Subcutaneous adipose tissue (tissue), 4 donors: Measurements from ENCODE around the gene HINT3. TPM values are rescaled to one million over a fixed set of nuclear protein-coding genes. Genes with fewer than 3 reads are reported as not detected.

Source experiments
- CTCF ChIP-seq: fragments of 450-650 bp; IDR thresholded peaks from one replicate; pipeline ENCODE4 v1.5.1; 2016; ENCODE audit warnings: low read depth, mild to moderate bottlenecking, control low read depth, antibody characterized with exemption, moderate library complexity
- total RNA-seq, 4 donors: library from RNA; depleted of rRNA; stranded (reverse); fragments of >200 nt; gene quantifications; one replicate each; pipeline ENCODE4 v1.1.0, GENCODE V29; 2016

Gene HINT3
- 10 to 100 TPM; 14.2 to 25.8 (median 22.2) TPM for total RNA-seq

GRCh38 chr6:125956506-125957390 is at the start of gene HINT3:
HINT3 (plus strand) TSS chr6:125956770; CDS start chr6:125956978, 208 bp downstream.
- no peak for TF ChIP-seq CTCF

GRCh38 chr6:125910527-125910926 is 46.0 kb upstream of the HINT3 start:
- TF ChIP-seq CTCF = no peak

GRCh38 chr6:125913145-125913544 is 43.4 kb upstream of the HINT3 start:
- TF ChIP-seq CTCF = no peak

- TF ChIP-seq CTCF = no peak
These were observed 42.7 kb upstream of the HINT3 start for GRCh38 chr6:125913864-125914351.

- TF ChIP-seq CTCF = no peak
These were observed 38.3 kb upstream of the HINT3 start for GRCh38 chr6:125918230-125918629.

GRCh38 chr6:125918681-125919566 is 37.6 kb upstream of the HINT3 start:
- TF ChIP-seq CTCF = no peak

GRCh38 chr6:125919618-125920017 is 37.0 kb upstream of the HINT3 start:
- no peak for TF ChIP-seq CTCF
